DND-41 (cell line): Measurements from ENCODE around the gene UTP14C.

Experiments used
- ATAC-seq: fragments of 200-7000 bp; cut with Tn5 transposase; 3 replicates; pipeline ENCODE4 v1.9.1; 2021; ENCODE audit warnings: low read depth; ENCODE audit not compliant: insufficient read depth
- DNase-seq: peaks from one replicate; pipeline ENCODE4 v3.0.0-alpha.2; 2020
- H2AFZ ChIP-seq: 2 replicates; pipeline ENCODE4 v1.6.0; 2012; ENCODE audit warnings: low read depth, low read length
- H3K27ac ChIP-seq: 2 replicates; pipeline ENCODE4 v1.5.1; 2012; ENCODE audit warnings: low read length, inconsistent platforms
- H3K27me3 ChIP-seq: fragments of 200-600 bp; sonication (generic); 2 replicates; pipeline ENCODE4 v1.6.0; 2012; ENCODE audit warnings: low read length, mild to moderate bottlenecking, inconsistent platforms; ENCODE audit not compliant: insufficient read depth, poor library complexity
- H3K36me3 ChIP-seq: 2 replicates; pipeline ENCODE4 v1.5.1; 2012; ENCODE audit warnings: low read length, inconsistent platforms; ENCODE audit not compliant: insufficient read depth
- H3K4me1 ChIP-seq: 2 replicates; pipeline ENCODE4 v1.5.1; 2012; ENCODE audit warnings: mild to moderate bottlenecking, low read length; ENCODE audit not compliant: insufficient read depth
- H3K4me2 ChIP-seq: 2 replicates; pipeline ENCODE4 v1.6.0; 2012; ENCODE audit warnings: mild to moderate bottlenecking, moderate library complexity, low read length, inconsistent platforms; ENCODE audit not compliant: insufficient read depth
- H3K4me3 ChIP-seq, 2 experiments: fragments of 200-600 bp in 1 of 2; shearing (Covaris generic) in 1 of 2; 2 replicates each; pipeline ENCODE4 v1.5.1; 2012 to 2016; ENCODE audit warnings: inconsistent platforms in 2 of 2, low read length in 2 of 2, mild to moderate bottlenecking in 2 of 2, low read depth in 1 of 2, moderate library complexity in 1 of 2
- H3K79me2 ChIP-seq: 2 replicates; pipeline ENCODE4 v1.6.0; 2012; ENCODE audit warnings: low read length, inconsistent platforms; ENCODE audit not compliant: insufficient read depth
- H3K9ac ChIP-seq: 2 replicates; pipeline ENCODE4 v1.6.0; 2012; ENCODE audit warnings: low read depth, mild to moderate bottlenecking, inconsistent platforms, low read length, moderate library complexity
- H3K9me3 ChIP-seq: 2 replicates; pipeline ENCODE4 v1.5.1; 2012; ENCODE audit warnings: low read length, moderate library complexity, mild to moderate bottlenecking, inconsistent platforms; ENCODE audit not compliant: insufficient read depth, severe bottlenecking
- H4K20me1 ChIP-seq: 2 replicates; pipeline ENCODE4 v1.6.0; 2012; ENCODE audit warnings: low read length; ENCODE audit not compliant: insufficient read depth
- EZH2 ChIP-seq: IDR thresholded peaks from 3 replicates; pipeline ENCODE4 v1.6.1; 2012; ENCODE audit warnings: borderline replicate concordance, low read depth, mild to moderate bottlenecking, moderate library complexity, low read length, inconsistent platforms; ENCODE audit not compliant: severe bottlenecking
- TF ChIP-seq, protein P1 (sequence below): IDR thresholded peaks from 2 replicates; pipeline ENCODE4 v1.5.1; 2012; ENCODE audit warnings: borderline replicate concordance, low read length, moderate library complexity, mild to moderate bottlenecking; ENCODE audit not compliant: poor library complexity, severe bottlenecking; ENCODE audit errors: extremely low read depth

Gene UTP14C

DNA sequence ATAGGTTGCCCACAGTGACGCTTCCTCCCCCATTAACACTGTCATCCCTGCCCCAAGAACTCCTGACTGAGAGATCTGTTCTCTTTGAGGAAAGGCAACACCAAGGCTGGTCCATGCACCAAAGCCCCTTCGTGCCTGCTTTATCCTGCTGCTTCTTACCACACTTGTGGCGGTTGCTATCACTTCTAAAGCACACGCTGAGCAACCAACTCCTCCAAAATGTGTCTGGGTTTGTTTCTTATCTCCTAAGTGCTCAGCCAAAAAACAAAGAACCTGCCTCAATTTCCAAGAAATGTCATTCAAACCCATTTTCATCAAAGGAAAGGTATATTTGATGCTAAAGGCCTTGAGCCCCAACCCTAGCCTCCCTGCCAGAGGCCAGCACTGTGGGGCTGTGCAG lies 27.9 kb upstream of the UTP14C start:
- TF ChIP-seq, protein P1, sequence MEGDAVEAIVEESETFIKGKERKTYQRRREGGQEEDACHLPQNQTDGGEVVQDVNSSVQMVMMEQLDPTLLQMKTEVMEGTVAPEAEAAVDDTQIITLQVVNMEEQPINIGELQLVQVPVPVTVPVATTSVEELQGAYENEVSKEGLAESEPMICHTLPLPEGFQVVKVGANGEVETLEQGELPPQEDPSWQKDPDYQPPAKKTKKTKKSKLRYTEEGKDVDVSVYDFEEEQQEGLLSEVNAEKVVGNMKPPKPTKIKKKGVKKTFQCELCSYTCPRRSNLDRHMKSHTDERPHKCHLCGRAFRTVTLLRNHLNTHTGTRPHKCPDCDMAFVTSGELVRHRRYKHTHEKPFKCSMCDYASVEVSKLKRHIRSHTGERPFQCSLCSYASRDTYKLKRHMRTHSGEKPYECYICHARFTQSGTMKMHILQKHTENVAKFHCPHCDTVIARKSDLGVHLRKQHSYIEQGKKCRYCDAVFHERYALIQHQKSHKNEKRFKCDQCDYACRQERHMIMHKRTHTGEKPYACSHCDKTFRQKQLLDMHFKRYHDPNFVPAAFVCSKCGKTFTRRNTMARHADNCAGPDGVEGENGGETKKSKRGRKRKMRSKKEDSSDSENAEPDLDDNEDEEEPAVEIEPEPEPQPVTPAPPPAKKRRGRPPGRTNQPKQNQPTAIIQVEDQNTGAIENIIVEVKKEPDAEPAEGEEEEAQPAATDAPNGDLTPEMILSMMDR: no peak
- TF ChIP-seq EZH2: no peak
- no peaks in the 10 kb centered on the region for H4K20me1 ChIP-seq
- H3K27me3 ChIP-seq: peaks cover 18% of the 10 kb centered on the region
- no peak overlapping the region for H3K4me2 ChIP-seq
- no peaks in the 10 kb centered on the region for H3K79me2 ChIP-seq
- ATAC-seq (no peak), DNase-seq (no peak)
- H3K4me3 ChIP-seq: no peak overlapping the region
- H3K9me3 ChIP-seq: no peaks in the 10 kb centered on the region
- H3K27ac ChIP-seq: no peak overlapping the region
- no peak overlapping the region for H2AFZ ChIP-seq
- no peaks in the 10 kb centered on the region for H3K4me1 ChIP-seq
- no peak overlapping the region for H3K9ac ChIP-seq
- H3K36me3 ChIP-seq: no peaks in the 10 kb centered on the region

DNA sequence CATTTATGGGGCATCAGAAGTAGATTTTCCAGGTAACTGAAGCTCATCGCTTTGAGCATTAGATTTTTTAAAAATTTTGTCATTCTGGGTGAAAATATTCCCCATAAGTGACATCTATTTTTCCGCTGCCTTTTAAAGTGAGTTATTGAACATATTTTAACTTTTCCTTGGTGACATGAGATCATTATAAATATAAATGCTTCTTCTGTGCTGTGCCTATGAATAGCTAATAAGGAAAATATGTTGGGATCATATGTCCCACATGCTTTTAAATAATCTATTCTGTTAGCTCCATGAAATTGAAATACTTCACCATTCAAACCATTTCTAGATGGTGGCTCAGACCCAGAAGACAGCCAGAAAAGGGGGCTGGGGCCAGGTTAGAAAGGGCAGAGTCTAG lies 27.3 kb upstream of the UTP14C start:
- H3K27me3 ChIP-seq: peaks cover 18% of the 10 kb centered on the region
- H4K20me1 ChIP-seq: no peaks in the 10 kb centered on the region
- TF ChIP-seq EZH2: no peak
- TF ChIP-seq, protein P1: no peak
- no peaks in the 10 kb centered on the region for H3K4me1 ChIP-seq
- H3K36me3 ChIP-seq: no peaks in the 10 kb centered on the region
- no peak overlapping the region for H3K4me3 ChIP-seq
- no peak for ATAC-seq
- no peak overlapping the region for H3K9ac ChIP-seq
- no peaks in the 10 kb centered on the region for H3K79me2 ChIP-seq
- no peak for DNase-seq
- H3K9me3 ChIP-seq: no peaks in the 10 kb centered on the region
- H2AFZ ChIP-seq: no peak overlapping the region
- H3K27ac ChIP-seq: no peak overlapping the region
- H3K4me2 ChIP-seq: no peak overlapping the region

DNA sequence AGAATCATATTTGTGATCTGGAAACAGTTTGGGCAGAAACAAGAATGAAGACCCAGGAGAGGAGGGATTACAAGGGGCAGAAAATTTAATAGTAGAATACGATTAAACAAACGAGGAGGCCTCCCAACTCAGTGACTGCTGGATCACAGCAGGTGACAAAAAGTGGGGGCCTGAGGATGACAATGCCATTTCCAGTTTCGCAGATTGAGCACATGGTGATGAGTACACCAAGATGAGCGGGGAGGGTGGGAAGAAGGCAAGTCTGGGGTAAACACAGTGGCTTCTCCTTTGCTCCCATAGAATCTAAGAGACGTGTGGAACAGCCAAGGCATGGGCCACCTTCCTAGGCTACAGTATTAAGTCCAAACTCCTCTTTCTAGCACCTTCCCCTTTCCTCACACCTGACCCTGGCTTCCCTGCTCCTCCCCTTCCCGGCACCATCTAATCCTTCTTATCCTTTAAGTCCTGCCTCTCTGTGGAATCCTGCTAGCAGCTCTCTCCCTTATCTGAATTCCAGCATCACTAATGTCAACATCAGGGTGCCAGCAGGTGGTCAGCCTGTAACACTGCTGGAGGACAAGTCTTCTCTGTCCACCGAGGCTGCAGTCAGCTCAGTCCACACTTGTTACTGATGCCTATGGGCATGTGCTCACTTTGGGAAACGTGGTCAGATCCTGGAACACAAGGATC lies 26.7 kb upstream of the UTP14C start:
- Histone ChIP-seq H2AFZ (no peak overlapping the region), H3K4me2 (no peak overlapping the region), H3K27me3 (peaks cover 18% of the 10 kb centered on the region), H3K4me1 (no peaks in the 10 kb centered on the region), H3K27ac (no peak overlapping the region), H3K36me3 (no peaks in the 10 kb centered on the region), H3K79me2 (no peaks in the 10 kb centered on the region), H4K20me1 (no peaks in the 10 kb centered on the region), H3K9ac (no peak overlapping the region), H3K9me3 (no peaks in the 10 kb centered on the region), H3K4me3 (no peak overlapping the region)
- ATAC-seq (no peak), DNase-seq (no peak)
- no peak for TF ChIP-seq EZH2
- TF ChIP-seq, protein P1: no peak
